GM03348 (cell line): Measurements from ENCODE around the gene TAF9B.
"Not testable (repeated sequence)": the region's sequence is repeated elsewhere in the genome, so short reads cannot be mapped to it uniquely, and the experiment has no call there.

Source experiments
- DNase-seq: peaks from one replicate; pipeline ENCODE4 v3.0.0; 2012; ENCODE audit warnings: low spot score

Gene TAF9B

DNA sequence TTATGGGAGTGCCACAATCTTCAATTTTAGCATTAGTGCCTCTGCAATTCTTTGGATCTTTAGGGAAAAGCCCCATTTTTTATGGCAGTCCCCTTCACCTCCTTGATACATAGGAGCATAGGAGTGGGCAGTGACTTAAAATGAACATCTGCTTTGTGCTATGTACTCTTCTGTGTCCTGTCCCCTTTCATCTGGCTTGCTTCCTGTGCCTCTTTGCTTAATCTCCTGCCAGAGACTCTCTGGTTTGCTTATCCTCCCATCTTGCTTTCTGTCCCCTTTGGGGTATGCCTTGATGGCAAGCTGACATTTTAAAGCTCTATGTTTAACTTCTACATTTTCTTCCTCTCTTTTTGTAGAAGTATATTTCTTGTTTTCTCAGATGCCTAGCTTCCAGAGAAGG, 23.1 kb downstream of the TAF9B start:
- DNase-seq: no peak

- DNase-seq: no peak
These were observed 28.1 kb downstream of the TAF9B start for GRCh38 chrX:78111140-78111931.

- DNase-seq: no peak
These were observed 30.0 kb downstream of the TAF9B start for GRCh38 chrX:78109458-78109857.

DNA sequence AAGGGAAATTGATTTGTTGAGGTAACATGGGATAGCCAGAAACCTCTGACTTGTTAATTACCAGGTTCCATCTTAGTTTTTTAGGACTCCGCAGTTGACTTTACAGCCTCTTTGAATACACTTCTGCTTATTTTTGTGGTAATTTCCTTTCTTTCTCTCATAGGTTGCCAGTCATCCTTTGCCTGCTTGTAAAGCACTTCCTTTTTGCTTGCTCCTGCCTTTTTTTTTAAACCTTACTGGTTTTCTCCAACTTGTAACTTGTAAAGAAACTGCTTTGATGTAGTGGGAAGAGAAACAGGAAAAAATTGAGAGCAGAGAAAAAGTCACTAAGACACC, 32.8 kb downstream of the TAF9B start:
- DNase-seq: no peak

GRCh38 chrX:78105944-78106650, 33.4 kb downstream of the TAF9B start:
- DNase-seq: no peak

DNA sequence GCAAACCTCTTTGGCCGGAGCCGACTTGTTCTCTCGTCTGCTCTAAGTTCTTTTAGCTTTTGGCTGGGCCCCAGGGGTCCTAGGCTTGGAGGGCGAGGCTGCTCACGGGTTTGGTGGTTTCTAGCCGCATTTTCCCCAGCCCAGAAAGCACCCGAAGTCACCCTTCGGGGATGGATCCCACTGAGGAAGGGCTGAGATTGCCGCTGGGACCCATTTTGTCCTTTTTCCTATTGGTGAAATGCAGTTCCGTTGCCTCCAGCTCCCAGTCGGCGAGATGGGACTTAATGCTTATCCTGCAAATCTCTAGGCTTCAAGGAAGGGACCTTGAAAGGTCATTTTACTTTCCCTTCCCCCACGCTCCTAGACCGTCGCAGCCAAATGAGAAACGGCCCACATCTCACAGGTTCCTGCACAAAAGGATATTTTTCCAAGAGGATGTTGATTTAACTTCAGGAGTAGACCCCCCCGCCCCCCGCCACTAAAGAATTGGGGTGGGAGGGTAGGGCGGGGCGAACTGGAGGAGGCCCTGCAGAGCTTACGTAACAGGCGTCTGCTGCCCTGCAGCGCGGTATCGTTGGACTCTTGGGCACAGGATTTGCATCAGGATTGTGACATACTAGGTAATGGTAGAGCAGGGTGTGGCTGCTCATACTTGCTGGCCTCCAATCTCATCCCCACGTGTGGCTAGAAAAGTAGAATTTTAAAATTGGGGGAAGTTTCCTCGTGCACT, 34.8 kb downstream of the TAF9B start:
- DNase-seq: peak; percentile 48

DNA sequence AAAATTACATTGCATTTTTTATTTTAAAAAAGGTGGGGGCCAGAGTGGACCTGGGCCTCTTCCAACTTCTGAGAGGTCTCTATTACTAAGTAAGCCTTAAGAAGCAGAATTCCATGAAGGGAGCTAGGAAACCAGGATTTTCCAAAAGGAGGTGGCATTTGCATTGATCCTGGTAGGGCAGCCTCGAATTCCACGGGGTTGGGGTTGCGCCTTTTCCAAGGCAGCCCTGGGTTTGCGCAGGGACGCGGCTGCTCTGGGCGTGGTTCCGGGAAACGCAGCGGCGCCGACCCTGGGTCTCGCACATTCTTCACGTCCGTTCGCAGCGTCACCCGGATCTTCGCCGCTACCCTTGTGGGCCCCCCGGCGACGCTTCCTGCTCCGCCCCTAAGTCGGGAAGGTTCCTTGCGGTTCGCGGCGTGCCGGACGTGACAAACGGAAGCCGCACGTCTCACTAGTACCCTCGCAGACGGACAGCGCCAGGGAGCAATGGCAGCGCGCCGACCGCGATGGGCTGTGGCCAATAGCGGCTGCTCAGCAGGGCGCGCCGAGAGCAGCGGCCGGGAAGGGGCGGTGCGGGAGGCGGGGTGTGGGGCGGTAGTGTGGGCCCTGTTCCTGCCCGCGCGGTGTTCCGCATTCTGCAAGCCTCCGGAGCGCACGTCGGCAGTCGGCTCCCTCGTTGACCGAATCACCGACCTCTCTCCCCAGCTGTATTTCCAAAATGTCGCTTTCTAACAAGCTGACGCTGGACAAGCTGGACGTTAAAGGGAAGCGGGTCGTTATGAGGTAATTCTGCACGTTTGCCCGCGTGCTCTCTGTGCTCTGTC, 35.6 kb downstream of the TAF9B start, which contains the start of gene PGK1:
Gene PGK1, plus strand, starts transcription at position 626 of the 824 bp plus-strand sequence. Its CDS starts 93 bp downstream, at position 719.
- peak; percentile 94 for DNase-seq

DNA sequence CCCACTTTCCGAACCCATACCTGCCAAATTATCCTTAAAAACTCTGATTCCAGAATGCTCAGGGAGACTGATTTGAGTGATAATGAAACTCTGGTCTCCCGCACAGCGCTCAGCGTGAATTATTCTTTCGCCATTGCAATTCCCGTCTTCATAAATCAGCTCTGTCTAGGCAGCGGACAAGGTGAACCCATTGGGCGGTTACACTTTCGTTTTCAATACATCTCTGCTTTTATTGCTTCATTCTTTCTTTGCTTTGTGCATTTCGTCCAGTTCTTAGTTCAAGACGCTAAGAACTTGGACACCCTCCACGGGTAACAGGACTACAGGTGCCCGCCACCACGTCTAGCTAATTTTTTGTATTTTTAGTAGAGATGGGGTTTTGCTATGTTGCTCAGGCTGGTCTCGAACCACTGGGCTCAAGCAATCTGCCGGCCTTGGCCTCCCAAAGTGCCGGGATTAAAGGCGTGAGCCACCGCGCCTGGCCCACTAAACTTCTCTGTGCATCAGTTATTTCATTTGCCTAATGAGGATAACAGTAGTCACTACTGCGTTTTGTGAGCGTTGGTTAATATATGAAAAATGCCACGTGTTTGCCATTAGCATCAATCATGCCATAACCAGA, 36.3 kb downstream of the TAF9B start:
- DNase-seq: no peak

DNA sequence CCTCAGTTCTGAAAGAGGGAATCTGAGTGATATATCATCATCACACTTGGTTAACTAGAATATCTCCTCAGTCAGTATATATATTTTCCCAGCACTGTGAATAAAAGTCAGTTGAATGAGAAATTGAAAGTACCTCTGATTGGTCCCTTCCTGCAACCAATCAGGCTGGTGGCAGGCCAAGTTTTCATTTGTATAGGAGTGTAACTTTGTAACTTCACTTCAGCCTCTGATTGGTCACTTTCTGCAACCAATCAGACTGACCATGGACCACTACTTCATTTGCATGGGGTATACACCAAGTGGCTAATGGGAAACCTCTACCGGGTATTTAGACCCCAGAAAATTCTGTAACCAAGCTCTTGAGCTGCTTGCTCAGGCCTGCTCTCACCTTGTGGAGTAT, 37.4 kb downstream of the TAF9B start:
- DNase-seq: no peak

- DNase-seq: no peak
These were observed 41.3 kb downstream of the TAF9B start for GRCh38 chrX:78098108-78098507.

DNA sequence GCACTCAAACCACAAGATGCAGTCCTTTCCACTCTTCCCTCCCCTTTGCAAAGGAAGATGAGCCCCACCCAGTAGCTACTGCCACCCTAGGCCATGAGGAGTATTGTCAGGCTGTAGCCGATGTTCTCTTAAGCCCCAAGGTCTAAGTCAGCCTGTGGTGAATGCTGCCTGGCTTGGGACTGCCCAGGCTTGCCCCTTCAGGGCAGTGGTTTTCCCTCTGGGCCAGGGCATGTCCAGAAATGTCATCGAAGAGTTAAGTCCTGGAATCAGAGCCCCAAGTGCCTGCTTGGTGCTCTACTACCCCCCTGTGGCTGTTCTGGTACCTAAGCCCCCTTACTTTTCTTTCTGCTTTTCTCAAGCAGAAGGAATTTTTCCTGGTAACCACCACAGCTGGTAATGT, 47.2 kb downstream of the TAF9B start:
- peak; percentile 16 for DNase-seq

DNA sequence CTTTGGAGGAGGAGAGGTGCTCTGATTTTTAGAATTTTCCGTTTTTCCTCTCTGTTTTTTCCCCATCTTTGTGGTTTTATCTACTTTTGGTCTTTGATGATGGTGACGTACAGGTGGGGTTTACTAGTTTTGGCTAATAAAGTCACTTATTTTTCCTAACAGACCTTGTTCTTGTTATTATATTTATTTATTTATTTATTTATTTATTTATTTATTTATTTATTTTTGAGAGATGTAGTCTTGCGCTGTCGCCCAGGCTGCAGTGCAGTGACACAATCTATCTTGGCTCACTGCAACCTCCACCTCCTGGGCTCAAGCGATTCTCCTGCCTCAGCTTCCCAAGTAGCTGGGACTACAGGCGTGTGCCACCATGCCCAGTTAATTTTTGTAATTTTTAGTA, 58.0 kb downstream of the TAF9B start:
- not testable (repeated sequence) for DNase-seq
